ENCODE data around the gene RHOJ. TPM values are rescaled to one million over a fixed set of nuclear protein-coding genes. Genes with fewer than 3 reads are reported as not detected.

The RHOJ gene
- total RNA-seq, 4 donors from 2014 or later = 0.64 to 9.5 (median 0.87) TPM

GRCh38 chr14:63322472-63322871, 118.2 kb downstream of the RHOJ start:
- Histone ChIP-seq H3K9me3 (no peaks in the 10 kb centered on the region), H3K27me3 (no peaks in the 10 kb centered on the region), H3K36me3 (no peaks in the 10 kb centered on the region), H3K27ac (no peak overlapping the region), H3K4me3 (no peak overlapping the region), H3K4me1 (no peaks in the 10 kb centered on the region)
- DNase-seq = no peak
- 90% methylated on average over 1 of the region's 1 CpG for WGBS, 2 donors
- no peak for TF ChIP-seq POLR2A (IDR thresholded peaks at IDR 0.05)
- TF ChIP-seq CTCF (IDR thresholded peaks at IDR 0.05) = no peak
- intact Hi-C loops (cut with DNase I) = no loop called here

GRCh38 chr14:63322897-63323573, 118.8 kb downstream of the RHOJ start:
- H3K9me3 ChIP-seq = no peaks in the 10 kb centered on the region
- DNase-seq = no peak
- H3K36me3 ChIP-seq = no peaks in the 10 kb centered on the region
- no peaks in the 10 kb centered on the region for H3K27me3 ChIP-seq
- H3K4me3 ChIP-seq = no peak overlapping the region
- intact Hi-C loops (cut with DNase I) = no loop called here
- no peak for TF ChIP-seq CTCF (IDR thresholded peaks at IDR 0.05)
- 45 to 64% methylated on average over 9 of the region's 9 CpGs for WGBS, 2 donors
- no peaks in the 10 kb centered on the region for H3K4me1 ChIP-seq
- H3K27ac ChIP-seq = no peak overlapping the region

GRCh38 chr14:63326840-63327239, 122.6 kb downstream of the RHOJ start:
- no peak overlapping the region for H3K27ac ChIP-seq
- H3K4me3 ChIP-seq = no peak overlapping the region
- no peak for TF ChIP-seq CTCF (IDR thresholded peaks at IDR 0.05)
- TF ChIP-seq POLR2A (IDR thresholded peaks at IDR 0.05) = no peak
- H3K27me3 ChIP-seq = no peaks in the 10 kb centered on the region
- intact Hi-C loops (cut with DNase I) = no loop called here
- no peaks in the 10 kb centered on the region for H3K9me3 ChIP-seq
- H3K4me1 ChIP-seq = no peaks in the 10 kb centered on the region
- H3K36me3 ChIP-seq = no peaks in the 10 kb centered on the region
- 83 to 91% methylated on average over 5 of the region's 5 CpGs for WGBS, 2 donors
- no peak for DNase-seq

- Histone ChIP-seq H3K4me3 (no peak overlapping the region), H3K27me3 (no peaks in the 10 kb centered on the region), H3K36me3 (no peaks in the 10 kb centered on the region), H3K4me1 (no peaks in the 10 kb centered on the region), H3K27ac (no peak overlapping the region), H3K9me3 (no peaks in the 10 kb centered on the region)
- no peak for DNase-seq
- intact Hi-C loops (cut with DNase I) = no loop called here
- 50 to 58% methylated on average over 6 of the region's 6 CpGs for WGBS, 2 donors
- TF ChIP-seq CTCF (IDR thresholded peaks at IDR 0.05) (no peak), POLR2A (IDR thresholded peaks at IDR 0.05) (no peak)
These were observed 124.8 kb downstream of the RHOJ start for GRCh38 chr14:63328787-63329737.

GRCh38 chr14:63342371-63342770, 138.1 kb downstream of the RHOJ start:
- Histone ChIP-seq H3K4me1 (no peaks in the 10 kb centered on the region), H3K36me3 (no peaks in the 10 kb centered on the region), H3K27ac (no peak overlapping the region), H3K9me3 (no peaks in the 10 kb centered on the region), H3K4me3 (no peak overlapping the region), H3K27me3 (peaks cover 0 to 3% (median 0%) of the 10 kb centered on the region in 4 donors)
- intact Hi-C loops (cut with DNase I) = no loop called here
- no peak for TF ChIP-seq CTCF (IDR thresholded peaks at IDR 0.05)
- TF ChIP-seq POLR2A (IDR thresholded peaks at IDR 0.05) = no peak
- DNase-seq = no peak
- 63 to 64% methylated on average over 7 of the region's 7 CpGs for WGBS, 2 donors

Data from esophagus squamous epithelium (tissue), 5 donors.